Endothelial cell of umbilical vein (primary cell): Measurements from ENCODE around the gene FANCC.

Source experiments
- CTCF ChIP-seq, 2 donors: IDR thresholded peaks; 1 replicate in 1 of 2; 2 replicates in 1 of 2; pipeline ENCODE4 v1.5.1; 2011; ENCODE audit warnings: low read length in 2 of 2, mild to moderate bottlenecking in 2 of 2, moderate library complexity in 2 of 2, control low read depth in 1 of 2, inconsistent platforms in 1 of 2, low read depth in 1 of 2; ENCODE audit not compliant: insufficient read depth in 1 of 2; ENCODE audit errors: extremely low read depth in 1 of 2
- MYC ChIP-seq: IDR thresholded peaks from one replicate; pipeline ENCODE4 v1.6.1; 2011; ENCODE audit warnings: mild to moderate bottlenecking, low read depth, low read length

- TF ChIP-seq CTCF (IDR thresholded peaks at IDR 0.05; ENCODE audit: extremely low read depth in 1 of 2, insufficient read depth in 1 of 2, low read depth in 1 of 2, low read length in 2 of 2), result peak in 1 of 2 donors; percentile 21
- TF ChIP-seq MYC, result no peak
Observed at GRCh38 chr9:95341293-95341962, 23.9 kb upstream of the FANCC start.
